Measurements from ENCODE around the gene KITLG. TPM values are rescaled to one million over a fixed set of nuclear protein-coding genes. Genes with fewer than 3 reads are reported as not detected.
A peak's percentile ranks its signal among the peaks of the same experiment; 100 is the strongest.

The KITLG gene
- polyA plus RNA-seq, 4 donors, result 4.5 to 12.3 (median 7.8) TPM

GRCh38 chr12:88546226-88546625, 34.0 kb downstream of the KITLG start:
- H3K27ac ChIP-seq (ENCODE audit: low read depth in 1 of 3, low read length in 2 of 3), result no peak overlapping the region
- no peak overlapping the region for H3K4me3 ChIP-seq (ENCODE audit: low read depth in 1 of 3, low read length in 3 of 3)
- DNase-seq, result no peak
- H3K36me3 ChIP-seq (ENCODE audit: control insufficient read depth in 3 of 3, insufficient read depth in 2 of 3, low read depth in 1 of 3, low read length in 3 of 3), result no peaks in the 10 kb centered on the region
- no peak for FAIRE-seq
- H3K27me3 ChIP-seq (ENCODE audit: control insufficient read depth in 3 of 3, insufficient read depth in 3 of 3, low read length in 3 of 3), result no peaks in the 10 kb centered on the region
- 71 to 91% (median 83%) methylated on average over 2 of the region's 2 CpGs for WGBS, 3 donors
- H3K4me1 ChIP-seq (ENCODE audit: control insufficient read depth in 3 of 3, insufficient read depth in 2 of 3, low read depth in 1 of 3, low read length in 2 of 3), result peaks cover 0 to 2% (median 0%) of the 10 kb centered on the region in 3 donors
- H3K9me3 ChIP-seq (ENCODE audit: control insufficient read depth in 2 of 2, insufficient read depth in 1 of 2, low read depth in 1 of 2, low read length in 1 of 2), result no peaks in the 10 kb centered on the region

DNA sequence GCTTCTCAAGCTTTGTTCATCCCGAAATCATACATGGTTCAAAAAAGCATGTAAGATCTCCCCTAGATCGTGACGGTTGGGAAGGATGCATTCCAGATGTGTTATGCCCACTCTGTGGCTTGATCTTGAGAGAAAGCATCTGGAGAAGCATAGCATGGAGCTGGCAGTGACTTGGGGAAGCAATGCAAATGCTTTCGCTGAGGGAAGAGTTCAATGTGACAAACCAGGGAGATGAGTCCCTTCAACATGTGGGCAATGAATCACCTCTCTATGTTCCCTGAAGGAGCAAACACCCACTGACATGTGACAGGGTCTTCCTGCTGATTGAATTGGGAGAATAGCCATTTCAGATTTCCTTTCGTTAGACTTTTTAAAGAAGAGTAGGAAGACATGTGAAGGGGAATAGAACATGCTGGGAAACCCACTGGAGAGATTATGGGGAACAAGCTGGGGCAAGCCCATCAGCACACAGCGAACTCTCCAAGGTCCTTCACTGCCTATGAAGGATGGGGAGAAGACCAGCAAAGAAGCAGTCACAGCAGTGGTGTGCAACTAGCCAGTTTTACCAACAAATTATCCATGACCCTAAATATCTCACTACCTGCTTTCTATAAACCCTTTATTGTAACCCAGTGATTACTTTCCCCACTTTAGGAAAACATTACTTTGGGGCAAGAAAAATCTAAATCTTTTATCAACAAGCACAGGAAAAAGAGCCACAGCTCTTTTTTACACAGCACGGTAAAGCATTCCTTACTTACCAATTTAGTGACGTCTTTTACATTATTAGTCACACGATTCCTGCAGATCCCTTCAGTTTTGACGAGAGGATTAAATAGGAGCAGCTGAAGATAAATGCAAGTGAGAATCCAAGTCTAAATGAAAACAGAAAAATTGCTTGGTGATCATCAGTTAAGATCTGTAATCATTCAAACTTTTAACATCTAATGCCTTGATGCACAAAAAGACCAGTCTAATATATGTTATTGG, 35.0 kb downstream of the KITLG start:
- Histone ChIP-seq H3K27ac (ENCODE audit: low read depth in 1 of 3, low read length in 2 of 3) (no peak overlapping the region), H3K9me3 (ENCODE audit: control insufficient read depth in 2 of 2, insufficient read depth in 1 of 2, low read depth in 1 of 2, low read length in 1 of 2) (no peaks in the 10 kb centered on the region), H3K4me1 (ENCODE audit: control insufficient read depth in 3 of 3, insufficient read depth in 2 of 3, low read depth in 1 of 3, low read length in 2 of 3) (peaks cover 0 to 2% (median 0%) of the 10 kb centered on the region in 3 donors), H3K4me3 (ENCODE audit: low read depth in 1 of 3, low read length in 3 of 3) (no peak overlapping the region), H3K27me3 (ENCODE audit: control insufficient read depth in 3 of 3, insufficient read depth in 3 of 3, low read length in 3 of 3) (no peaks in the 10 kb centered on the region), H3K36me3 (ENCODE audit: control insufficient read depth in 3 of 3, insufficient read depth in 2 of 3, low read depth in 1 of 3, low read length in 3 of 3) (no peaks in the 10 kb centered on the region)
- no peak for DNase-seq
- WGBS, 3 donors, result 82 to 93% (median 85%) methylated on average over 10 of the region's 10 CpGs
- FAIRE-seq, result no peak

- H3K36me3 ChIP-seq (ENCODE audit: control insufficient read depth in 3 of 3, insufficient read depth in 2 of 3, low read depth in 1 of 3, low read length in 3 of 3), result no peaks in the 10 kb centered on the region
- H3K4me1 ChIP-seq (ENCODE audit: control insufficient read depth in 3 of 3, insufficient read depth in 2 of 3, low read depth in 1 of 3, low read length in 2 of 3), result no peaks in the 10 kb centered on the region
- H3K27ac ChIP-seq (ENCODE audit: low read depth in 1 of 3, low read length in 2 of 3), result no peak overlapping the region
- 0% methylated on average over 1 of the region's 1 CpG for WGBS, 3 donors
- no peaks in the 10 kb centered on the region for H3K9me3 ChIP-seq (ENCODE audit: control insufficient read depth in 2 of 2, insufficient read depth in 1 of 2, low read depth in 1 of 2, low read length in 1 of 2)
- no peak overlapping the region for H3K4me3 ChIP-seq (ENCODE audit: low read depth in 1 of 3, low read length in 3 of 3)
- FAIRE-seq (no peak), DNase-seq (no peak)
- H3K27me3 ChIP-seq (ENCODE audit: control insufficient read depth in 3 of 3, insufficient read depth in 3 of 3, low read length in 3 of 3), result no peaks in the 10 kb centered on the region
Measured at GRCh38 chr12:88539893-88540292, 40.4 kb downstream of the KITLG start.

GRCh38 chr12:88538697-88539096, 41.6 kb downstream of the KITLG start:
- FAIRE-seq, result no peak
- WGBS, 3 donors, result 87 to 92% (median 91%) methylated on average over 2 of the region's 2 CpGs

GRCh38 chr12:88538250-88538649, 42.0 kb downstream of the KITLG start:
- FAIRE-seq, result no peak
- H3K36me3 ChIP-seq (ENCODE audit: control insufficient read depth in 3 of 3, insufficient read depth in 2 of 3, low read depth in 1 of 3, low read length in 3 of 3), result no peaks in the 10 kb centered on the region
- H3K4me3 ChIP-seq (ENCODE audit: low read depth in 1 of 3, low read length in 3 of 3), result no peak overlapping the region
- no peaks in the 10 kb centered on the region for H3K27me3 ChIP-seq (ENCODE audit: control insufficient read depth in 3 of 3, insufficient read depth in 3 of 3, low read length in 3 of 3)
- no peaks in the 10 kb centered on the region for H3K4me1 ChIP-seq (ENCODE audit: control insufficient read depth in 3 of 3, insufficient read depth in 2 of 3, low read depth in 1 of 3, low read length in 2 of 3)
- H3K27ac ChIP-seq (ENCODE audit: low read depth in 1 of 3, low read length in 2 of 3), result no peak overlapping the region
- no peak for DNase-seq
- H3K9me3 ChIP-seq (ENCODE audit: control insufficient read depth in 2 of 2, insufficient read depth in 1 of 2, low read depth in 1 of 2, low read length in 1 of 2), result no peaks in the 10 kb centered on the region
- WGBS, 3 donors, result 93 to 100% (median 97%) methylated on average over 1 of the region's 1 CpG

More at GRCh38 chr12:88538697-88539096, 41.6 kb downstream of the KITLG start:
- no peak for DNase-seq
- Histone ChIP-seq H3K4me3 (ENCODE audit: low read depth in 1 of 3, low read length in 3 of 3) (no peak overlapping the region), H3K36me3 (ENCODE audit: control insufficient read depth in 3 of 3, insufficient read depth in 2 of 3, low read depth in 1 of 3, low read length in 3 of 3) (no peaks in the 10 kb centered on the region), H3K27me3 (ENCODE audit: control insufficient read depth in 3 of 3, insufficient read depth in 3 of 3, low read length in 3 of 3) (no peaks in the 10 kb centered on the region), H3K4me1 (ENCODE audit: control insufficient read depth in 3 of 3, insufficient read depth in 2 of 3, low read depth in 1 of 3, low read length in 2 of 3) (no peaks in the 10 kb centered on the region), H3K27ac (ENCODE audit: low read depth in 1 of 3, low read length in 2 of 3) (no peak overlapping the region), H3K9me3 (ENCODE audit: control insufficient read depth in 2 of 2, insufficient read depth in 1 of 2, low read depth in 1 of 2, low read length in 1 of 2) (no peaks in the 10 kb centered on the region)

DNA sequence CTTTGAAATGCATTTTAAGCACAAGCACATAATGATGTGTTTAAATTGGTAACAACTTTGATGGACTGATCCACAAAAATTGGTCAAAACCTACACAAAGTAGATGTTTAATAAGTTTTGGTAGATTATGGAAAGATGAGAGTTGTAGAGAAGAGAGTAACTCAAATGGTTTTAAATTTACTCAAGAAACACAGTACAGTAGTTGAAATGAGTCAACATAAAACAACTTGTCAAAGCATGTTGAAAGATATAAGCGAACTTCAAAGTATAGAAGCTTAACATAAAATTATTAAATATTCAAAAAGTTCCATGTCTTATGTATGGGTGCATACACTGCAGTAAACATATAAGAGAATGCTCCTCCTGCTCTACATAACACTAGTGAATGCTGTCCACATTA, 49.4 kb downstream of the KITLG start:
- DNase-seq, result no peak
- peaks cover 0 to 2% (median 0%) of the 10 kb centered on the region in 3 donors for H3K36me3 ChIP-seq (ENCODE audit: control insufficient read depth in 3 of 3, insufficient read depth in 2 of 3, low read depth in 1 of 3, low read length in 3 of 3)
- no peaks in the 10 kb centered on the region for H3K9me3 ChIP-seq (ENCODE audit: control insufficient read depth in 2 of 2, insufficient read depth in 1 of 2, low read depth in 1 of 2, low read length in 1 of 2)
- no peak overlapping the region for H3K4me3 ChIP-seq (ENCODE audit: low read depth in 1 of 3, low read length in 3 of 3)
- WGBS, 3 donors, result 78 to 89% (median 80%) methylated on average over 1 of the region's 1 CpG
- H3K27ac ChIP-seq (ENCODE audit: low read depth in 1 of 3, low read length in 2 of 3), result no peak overlapping the region
- no peak for FAIRE-seq
- no peaks in the 10 kb centered on the region for H3K27me3 ChIP-seq (ENCODE audit: control insufficient read depth in 3 of 3, insufficient read depth in 3 of 3, low read length in 3 of 3)
- H3K4me1 ChIP-seq (ENCODE audit: control insufficient read depth in 3 of 3, insufficient read depth in 2 of 3, low read depth in 1 of 3, low read length in 2 of 3), result no peaks in the 10 kb centered on the region

DNA sequence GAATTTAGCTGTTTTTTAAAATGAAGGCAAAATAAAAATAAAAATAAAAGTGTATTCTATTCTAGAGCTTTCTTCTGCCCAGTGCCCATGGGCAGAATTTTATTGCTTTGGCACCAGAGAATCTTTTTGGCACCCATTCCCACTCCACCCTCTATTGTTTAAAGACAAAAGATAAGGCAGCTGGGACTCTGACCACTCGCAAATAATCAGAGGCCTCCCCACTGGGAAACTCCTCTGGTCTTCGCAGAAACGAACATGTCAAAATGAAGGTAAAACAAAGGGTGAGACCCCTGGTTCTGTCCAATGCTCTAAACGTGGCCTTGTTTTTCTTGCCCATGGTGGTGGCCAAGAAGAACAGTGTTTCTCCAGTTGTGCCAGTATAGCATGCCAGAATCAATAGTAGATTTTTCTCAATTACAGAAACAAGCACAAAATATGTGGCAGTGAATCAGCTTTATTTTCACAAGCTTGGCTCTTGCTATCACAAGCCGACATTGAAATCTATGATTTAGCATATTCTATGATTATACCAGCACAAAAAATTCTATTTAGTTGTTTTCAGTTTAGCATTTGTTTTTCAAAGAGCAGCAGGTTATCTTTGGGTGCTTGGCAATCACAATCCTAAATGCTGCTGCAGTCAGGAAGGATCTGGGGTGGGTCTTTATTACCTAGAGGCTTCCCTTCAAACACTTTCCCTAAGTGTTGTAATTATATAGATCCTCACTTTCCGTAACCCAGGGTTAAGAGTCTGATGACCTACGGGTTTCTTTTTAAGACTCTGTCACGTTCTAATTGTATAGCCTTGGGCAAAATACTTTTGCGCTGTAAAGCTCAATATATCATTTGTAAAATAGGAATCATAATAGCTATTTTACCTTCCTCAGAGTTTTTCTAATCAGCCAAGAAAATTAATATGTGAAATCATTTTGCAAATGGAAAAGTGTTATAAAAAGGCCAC, 50.5 kb downstream of the KITLG start:
- Histone ChIP-seq H3K9me3 (ENCODE audit: control insufficient read depth in 2 of 2, insufficient read depth in 1 of 2, low read depth in 1 of 2, low read length in 1 of 2) (no peaks in the 10 kb centered on the region), H3K4me1 (ENCODE audit: control insufficient read depth in 3 of 3, insufficient read depth in 2 of 3, low read depth in 1 of 3, low read length in 2 of 3) (no peaks in the 10 kb centered on the region), H3K4me3 (ENCODE audit: low read depth in 1 of 3, low read length in 3 of 3) (no peak overlapping the region), H3K36me3 (ENCODE audit: control insufficient read depth in 3 of 3, insufficient read depth in 2 of 3, low read depth in 1 of 3, low read length in 3 of 3) (peaks cover 0 to 2% (median 0%) of the 10 kb centered on the region in 3 donors), H3K27ac (ENCODE audit: low read depth in 1 of 3, low read length in 2 of 3) (peak overlapping the region in 1 of 3 donors; percentile 70), H3K27me3 (ENCODE audit: control insufficient read depth in 3 of 3, insufficient read depth in 3 of 3, low read length in 3 of 3) (no peaks in the 10 kb centered on the region)
- DNase-seq (no peak), FAIRE-seq (no peak)
- 37 to 50% (median 47%) methylated on average over 9 of the region's 9 CpGs for WGBS, 3 donors

GRCh38 chr12:88522961-88523360, 57.3 kb downstream of the KITLG start:
- H3K9me3 ChIP-seq (ENCODE audit: control insufficient read depth in 2 of 2, insufficient read depth in 1 of 2, low read depth in 1 of 2, low read length in 1 of 2), result no peaks in the 10 kb centered on the region
- peaks cover 0 to 2% (median 0%) of the 10 kb centered on the region in 3 donors for H3K36me3 ChIP-seq (ENCODE audit: control insufficient read depth in 3 of 3, insufficient read depth in 2 of 3, low read depth in 1 of 3, low read length in 3 of 3)
- H3K4me1 ChIP-seq (ENCODE audit: control insufficient read depth in 3 of 3, insufficient read depth in 2 of 3, low read depth in 1 of 3, low read length in 2 of 3), result no peaks in the 10 kb centered on the region
- no peak overlapping the region for H3K4me3 ChIP-seq (ENCODE audit: low read depth in 1 of 3, low read length in 3 of 3)
- FAIRE-seq (no peak), DNase-seq (no peak)
- WGBS, 3 donors, result 91 to 93% (median 92%) methylated on average over 7 of the region's 7 CpGs
- H3K27me3 ChIP-seq (ENCODE audit: control insufficient read depth in 3 of 3, insufficient read depth in 3 of 3, low read length in 3 of 3), result no peaks in the 10 kb centered on the region
- H3K27ac ChIP-seq (ENCODE audit: low read depth in 1 of 3, low read length in 2 of 3), result no peak overlapping the region

Data from small intestine (tissue), 7 donors.